SK-N-SH (cell line): ENCODE results near the gene IPCEF1. TPM values are rescaled to one million over a fixed set of nuclear protein-coding genes. Genes with fewer than 3 reads are reported as not detected.

ENCODE experiments used
- CTCF ChIA-PET: fragments of 300-600, 350-600 bp; formaldehyde crosslinking; extraction: SDS; loops from one replicate; lab custom pipeline; 2021; lab: Yijun Ruan, JAX
- POLR2A ChIA-PET: fragments of 350-600 bp; sonication (Branson Sonifier 250); formaldehyde crosslinking; extraction: SDS; loops from one replicate; lab custom pipeline; 2020; ENCODE audit warnings: antibody characterized with exemption, inconsistent platforms; lab: Yijun Ruan, JAX
- DNase-seq: peaks from one replicate; pipeline ENCODE4 v3.0.0; 2012
- H2AFZ ChIP-seq: fragments of 200-600 bp; sonication (generic); 2 replicates; pipeline ENCODE4 v1.8.1; 2016; ENCODE audit warnings: antibody characterized with exemption, mild to moderate bottlenecking, low read depth
- H3F3A ChIP-seq: fragments of 200-600 bp; sonication (generic); replicated peaks from 2 replicates; pipeline ENCODE3; 2016; ENCODE audit warnings: antibody characterized with exemption, mild to moderate bottlenecking; ENCODE audit not compliant: insufficient read depth
- H3K27ac ChIP-seq, 2 experiments: fragments of 200-500 bp in 1 of 2; fragments of 200-600 bp in 1 of 2; sonication (Bioruptor generic) in 1 of 2; sonication (generic), shearing (Covaris generic) in 1 of 2; 2 replicates each; pipeline versions ENCODE4 v1.5.1 to v1.6.1; 2014 to 2016; ENCODE audit warnings: low read depth in 2 of 2, inconsistent platforms in 1 of 2, low read length in 1 of 2, mild to moderate bottlenecking in 1 of 2, mixed read lengths in 1 of 2
- H3K27me3 ChIP-seq: fragments of 200-600 bp; sonication (generic), shearing (Covaris generic); 2 replicates; pipeline ENCODE4 v1.6.1; 2016; ENCODE audit warnings: mixed run types; ENCODE audit not compliant: insufficient read depth
- H3K36me3 ChIP-seq, 2 experiments: fragments of 200-500 bp in 1 of 2; fragments of 200-600 bp in 1 of 2; sonication (Bioruptor generic) in 1 of 2; sonication (generic) in 1 of 2; replicated peaks in 1 of 2; 2 replicates each; pipeline versions ENCODE3 to v1.5.1; 2014 to 2016; ENCODE audit warnings: low read length in 1 of 2, mild to moderate bottlenecking in 1 of 2; ENCODE audit not compliant: insufficient read depth in 2 of 2, control insufficient read depth in 1 of 2
- H3K4me1 ChIP-seq, 2 experiments: fragments of 200-500 bp in 1 of 2; fragments of 200-600 bp in 1 of 2; sonication (Bioruptor generic) in 1 of 2; sonication (generic), shearing (Covaris generic) in 1 of 2; 2 replicates each; pipeline versions ENCODE4 v1.5.1 to v1.6.1; 2014 to 2016; ENCODE audit warnings: low read depth in 1 of 2, low read length in 1 of 2, mixed run types in 1 of 2; ENCODE audit not compliant: insufficient read depth in 2 of 2, control insufficient read depth in 1 of 2
- H3K4me2 ChIP-seq: fragments of 200-600 bp; sonication (generic), shearing (Covaris generic); 2 replicates; pipeline ENCODE4 v1.6.1; 2017; ENCODE audit warnings: mixed run types
- H3K4me3 ChIP-seq, 2 experiments: fragments of 200-500 bp in 1 of 2; fragments of 200-600 bp in 1 of 2; sonication (Bioruptor generic) in 1 of 2; sonication (generic), shearing (Covaris generic) in 1 of 2; 2 replicates each; pipeline versions ENCODE4 v1.5.1 to v1.8.1; 2014 to 2016; ENCODE audit warnings: low read depth in 2 of 2, inconsistent platforms in 1 of 2, low read length in 1 of 2, mild to moderate bottlenecking in 1 of 2, mixed read lengths in 1 of 2, moderate library complexity in 1 of 2
- H3K79me2 ChIP-seq: fragments of 200-600 bp; sonication (generic); 2 replicates; pipeline ENCODE4 v1.8.1; 2017; ENCODE audit warnings: mild to moderate bottlenecking; ENCODE audit not compliant: insufficient read depth
- H3K9ac ChIP-seq: fragments of 200-600 bp; sonication (generic); 2 replicates; pipeline ENCODE4 v1.6.1; 2017; ENCODE audit warnings: mixed run types
- H3K9me2 ChIP-seq: fragments of 200-600 bp; sonication (generic); 2 replicates; pipeline ENCODE4 v1.6.1; 2017; ENCODE audit warnings: mixed run types
- H3K9me3 ChIP-seq: fragments of 200-600 bp; sonication (generic); 2 replicates; pipeline ENCODE4 v1.6.1; 2017; ENCODE audit warnings: mixed run types, mild to moderate bottlenecking, moderate library complexity
- H4K20me1 ChIP-seq: fragments of 200-600 bp; sonication (generic); 2 replicates; pipeline ENCODE4 v1.6.1; 2017; ENCODE audit warnings: mild to moderate bottlenecking, mixed run types; ENCODE audit not compliant: insufficient read depth
- CHD2 ChIP-seq: fragments of 150-350 bp; IDR thresholded peaks from 2 replicates; pipeline ENCODE4 v1.6.1; 2018; ENCODE audit warnings: low read length; ENCODE audit not compliant: partially characterized antibody
- EP300 ChIP-seq, 2 experiments: IDR thresholded peaks; 2 replicates each; pipeline versions ENCODE4 v1.4.0 to v1.6.1; 2012; ENCODE audit warnings: borderline replicate concordance in 1 of 2, low read depth in 1 of 2, low read length in 1 of 2
- EZH2phosphoT487 ChIP-seq: fragments of 200-600 bp; sonication (generic); IDR thresholded peaks from 2 replicates; pipeline ENCODE4 v1.6.1; 2017; ENCODE audit warnings: low read depth, mixed run types, mild to moderate bottlenecking, antibody characterized with exemption, moderate library complexity, borderline replicate concordance
- FOXJ3 ChIP-seq: sonication (generic); formaldehyde crosslinking; IDR thresholded peaks from 2 replicates; pipeline ENCODE4 v1.5.1; 2020; ENCODE audit warnings: mild to moderate bottlenecking, missing genetic modification reagents
- GABPA ChIP-seq: IDR thresholded peaks from 2 replicates; pipeline ENCODE4 v1.4.0; 2012; ENCODE audit warnings: low read depth, mild to moderate bottlenecking
- GATA2 ChIP-seq: sonication (generic); formaldehyde crosslinking; IDR thresholded peaks from 2 replicates; pipeline ENCODE4 v1.5.0; 2020; ENCODE audit warnings: mild to moderate bottlenecking, missing genetic modification reagents
- IRF3 ChIP-seq: fragments of 150-350 bp; IDR thresholded peaks from 2 replicates; pipeline ENCODE4 v1.6.1; 2016; ENCODE audit warnings: mild to moderate bottlenecking, low read depth, low read length
- MEF2A ChIP-seq: IDR thresholded peaks from 2 replicates; pipeline ENCODE4 v1.4.0; 2012; ENCODE audit warnings: low read depth, borderline replicate concordance
- NFIC ChIP-seq: IDR thresholded peaks from 2 replicates; pipeline ENCODE4 v1.4.0; 2012; ENCODE audit warnings: borderline replicate concordance
- PBX3 ChIP-seq: IDR thresholded peaks from 2 replicates; pipeline ENCODE4; 2012
- RCOR1 ChIP-seq: fragments of 150-350 bp; IDR thresholded peaks from 2 replicates; pipeline ENCODE4 v1.6.1; 2017; ENCODE audit warnings: antibody characterized with exemption, low read length
- RXRA ChIP-seq: IDR thresholded peaks from 2 replicates; pipeline ENCODE4 v1.4.0; 2012; ENCODE audit warnings: low read depth, mild to moderate bottlenecking, borderline replicate concordance
- TAF1 ChIP-seq: IDR thresholded peaks from 2 replicates; pipeline ENCODE4 v1.6.1; 2012; ENCODE audit warnings: low read depth, mild to moderate bottlenecking, low read length, moderate library complexity, borderline replicate concordance
- TCF12 ChIP-seq: IDR thresholded peaks from 2 replicates; pipeline ENCODE4 v1.4.0; 2012
- TEAD4 ChIP-seq: IDR thresholded peaks from 2 replicates; pipeline ENCODE4 v1.4.0; 2012; ENCODE audit warnings: mild to moderate bottlenecking, borderline replicate concordance; ENCODE audit not compliant: insufficient read depth
- USF1 ChIP-seq: IDR thresholded peaks from 2 replicates; pipeline ENCODE4 v1.4.0; 2012; ENCODE audit warnings: low read depth, borderline replicate concordance
- WGBS: methylation state at CpG from one replicate; pipeline ENCODE4 v1.1.6; 2017; ENCODE audit warnings: low lambda C conversion rate; 5-methylcytosine and 5-hydroxymethylcytosine counted together
- polyA plus RNA-seq, 3 experiments: library from polyadenylated mRNA; depleted of rRNA; stranded (reverse); fragments of >200 nt; gene quantifications; 2 replicates each; pipeline ENCODE4 v1.2.3, GENCODE V29; 2012

Gene IPCEF1
- polyA plus RNA-seq, 1 of the 3 experiments (the other 2 are of a cell fraction): not detected

GRCh38 chr6:154252678-154253077 is 103.9 kb downstream of the IPCEF1 start:
- no peaks in the 10 kb centered on the region for H3K4me1 ChIP-seq
- H3K27ac ChIP-seq: no peak overlapping the region
- DNase-seq: no peak
- no peaks in the 10 kb centered on the region for H3K9me2 ChIP-seq
- no peaks in the 10 kb centered on the region for H3K36me3 ChIP-seq
- no peaks in the 10 kb centered on the region; the same call in 1 of the 2 replicates for H3K9me3 ChIP-seq
- H3K4me2 ChIP-seq: no peak overlapping the region
- H3K27me3 ChIP-seq: no peaks in the 10 kb centered on the region
- H3K79me2 ChIP-seq: no peaks in the 10 kb centered on the region
- H4K20me1 ChIP-seq: no peaks in the 10 kb centered on the region
- H3K9ac ChIP-seq: no peak overlapping the region
- TF ChIP-seq PBX3 (no peak), USF1 (no peak), MEF2A (no peak), TEAD4 (no peak), EP300 (IDR thresholded peaks at IDR 0.05; ENCODE audit: borderline replicate concordance in 1 of 2, low read depth in 1 of 2, low read length in 1 of 2) (no peak), EZH2phosphoT487 (no peak), RXRA (no peak), RCOR1 (no peak), TAF1 (no peak), GATA2 (no peak), GABPA (no peak)
- ChIA-PET POLR2A (no interaction called here), CTCF (no interaction called here)
- 48% methylated on average over 3 of the region's 3 CpGs for WGBS
- H2AFZ ChIP-seq: no peak overlapping the region
- H3K4me3 ChIP-seq: no peak overlapping the region
- no peaks in the 10 kb centered on the region for H3F3A ChIP-seq

- 47% methylated on average over 4 of the region's 4 CpGs for WGBS
These were observed 105.5 kb downstream of the IPCEF1 start for GRCh38 chr6:154251116-154251515.

More at GRCh38 chr6:154251116-154251515, 105.5 kb downstream of the IPCEF1 start:
- no peak overlapping the region for H3K4me3 ChIP-seq
- H3K9ac ChIP-seq: no peak overlapping the region
- no peaks in the 10 kb centered on the region for H3K27me3 ChIP-seq
- H3K4me1 ChIP-seq: no peaks in the 10 kb centered on the region
- no peaks in the 10 kb centered on the region; the same call in 1 of the 2 replicates for H3K9me3 ChIP-seq
- no peaks in the 10 kb centered on the region for H3F3A ChIP-seq
- no peaks in the 10 kb centered on the region for H3K79me2 ChIP-seq
- H3K27ac ChIP-seq: no peak overlapping the region
- no peak overlapping the region for H2AFZ ChIP-seq
- no peak overlapping the region for H3K4me2 ChIP-seq
- TF ChIP-seq GATA2 (no peak), PBX3 (no peak), CHD2 (no peak), GABPA (no peak), USF1 (no peak), TCF12 (no peak), IRF3 (no peak), NFIC (no peak), FOXJ3 (CRISPR knock-in tag) (no peak)
- H3K9me2 ChIP-seq: no peaks in the 10 kb centered on the region
- no peaks in the 10 kb centered on the region for H4K20me1 ChIP-seq
- ChIA-PET CTCF (interaction anchor here (0.8 kb wide), 1 partner anchor 11 kb away, joined by 3 read pairs; no protein-coding TSS in a partner anchor), POLR2A (no interaction called here)
- H3K36me3 ChIP-seq: no peaks in the 10 kb centered on the region
- DNase-seq: no peak
